Activated CD8-positive, alpha-beta memory T cell treated with anti-CD3 and anti-CD28 coated beads for 4 hours (primary cell): ENCODE measurements around the gene ARHGEF4.

Experiments used
- DNase-seq, 2 donors: peaks; one replicate each; pipeline ENCODE4 v3.0.0-alpha.2; 2020; ENCODE audit warnings: low read depth in 2 of 2

ARHGEF4 gene

DNA sequence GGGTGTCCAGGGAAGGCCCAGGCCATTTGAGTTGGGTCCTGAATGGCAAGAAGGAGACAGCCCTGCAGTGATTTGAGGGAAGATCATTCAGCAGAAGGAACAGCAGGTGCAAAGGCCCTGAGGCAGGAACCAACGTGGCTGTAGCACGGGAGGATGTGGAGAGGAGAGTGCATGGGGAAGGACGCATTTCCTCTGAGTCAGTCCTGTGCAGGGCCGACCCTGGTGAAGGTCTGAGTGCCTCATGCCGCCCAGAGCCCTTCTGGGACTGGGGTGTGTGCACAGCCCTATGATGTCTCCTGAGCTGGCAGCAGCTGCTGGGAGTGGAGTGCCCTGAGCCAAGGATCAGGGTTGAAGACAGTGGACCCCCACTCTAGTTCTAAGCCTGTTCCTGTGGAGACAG is 17.9 kb upstream of the ARHGEF4 start:
- DNase-seq = no peak

DNA sequence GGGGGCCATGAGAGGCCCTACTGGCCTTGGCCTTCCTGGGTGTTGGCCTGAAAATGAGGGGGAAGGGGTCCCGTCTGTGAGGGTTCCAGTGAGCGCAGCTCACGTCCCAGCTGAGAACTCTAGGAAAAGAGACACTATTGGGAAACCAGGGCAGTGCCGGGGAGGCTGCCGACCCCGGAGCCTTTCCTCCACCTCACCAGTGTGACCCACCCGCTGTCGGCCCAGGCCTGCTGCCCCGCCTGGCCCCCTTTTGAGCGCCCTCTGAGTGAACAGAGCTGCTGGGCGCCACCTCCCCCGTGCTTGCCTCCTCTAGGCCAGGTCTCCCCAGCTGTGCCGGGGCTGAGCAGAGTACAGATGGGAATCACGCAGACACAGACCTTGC is 17.5 kb upstream of the ARHGEF4 start:
- DNase-seq = no peak

DNA sequence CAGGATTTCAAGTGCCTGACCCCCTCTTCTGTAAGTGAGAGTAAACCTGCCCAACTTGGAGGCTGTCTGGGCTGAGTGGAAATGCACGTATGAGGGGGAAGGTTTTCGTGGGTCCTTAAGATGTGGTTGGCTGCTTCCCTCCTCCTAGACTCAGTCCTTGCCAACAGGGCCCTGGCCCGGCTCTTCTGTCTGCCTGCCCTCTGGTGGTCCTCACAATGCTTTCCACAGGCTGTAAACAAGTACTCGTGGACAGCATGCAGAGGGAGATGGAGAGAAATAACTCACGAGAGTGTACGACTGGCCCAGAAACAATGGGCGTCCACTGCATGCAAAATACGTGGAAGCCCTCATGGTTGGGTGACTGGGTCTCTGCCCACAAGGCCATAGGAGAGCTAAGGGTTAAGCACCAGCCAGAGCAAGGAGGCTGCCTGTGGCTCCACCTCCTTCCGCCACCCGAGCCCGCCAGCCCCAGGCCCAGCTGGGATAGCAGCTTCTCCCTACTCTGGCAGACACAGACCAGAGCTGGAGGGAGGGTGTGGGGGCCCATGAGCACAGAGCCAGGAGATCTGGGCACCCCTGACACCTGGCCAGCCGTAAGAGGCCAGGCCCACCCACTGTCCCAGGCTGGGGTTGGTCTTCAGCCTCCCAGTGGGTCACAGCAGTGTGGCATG is 17.0 kb upstream of the ARHGEF4 start:
- DNase-seq = no peak

DNA sequence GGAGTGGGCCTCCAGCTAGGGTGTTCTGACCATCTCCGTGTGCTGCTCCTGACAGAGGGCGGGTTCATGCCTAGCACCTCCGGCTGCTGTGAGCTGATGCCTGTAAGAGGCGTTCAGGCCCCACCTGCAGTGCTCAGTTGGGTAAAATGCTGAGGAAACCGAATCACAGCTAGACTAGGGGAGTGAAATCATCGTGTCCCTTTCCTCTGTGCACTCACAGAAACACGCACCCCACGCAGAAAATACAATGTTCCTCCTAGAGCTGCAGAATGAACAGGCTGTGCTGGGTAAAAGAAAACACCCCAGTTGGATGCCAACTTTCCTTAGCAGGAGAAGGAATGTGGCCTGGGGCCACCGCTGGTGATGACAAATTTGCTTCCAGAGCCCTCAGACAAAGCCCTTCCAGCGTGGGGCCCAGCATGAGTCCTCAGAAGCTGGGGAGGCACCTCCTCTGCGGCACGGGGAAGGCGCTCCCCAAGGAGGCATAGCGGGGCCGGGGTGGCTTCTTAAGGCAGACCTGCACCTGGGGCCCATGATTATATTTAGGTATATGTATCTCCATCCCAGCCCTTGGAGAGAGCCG is 16.3 kb upstream of the ARHGEF4 start:
- DNase-seq = no peak

DNA sequence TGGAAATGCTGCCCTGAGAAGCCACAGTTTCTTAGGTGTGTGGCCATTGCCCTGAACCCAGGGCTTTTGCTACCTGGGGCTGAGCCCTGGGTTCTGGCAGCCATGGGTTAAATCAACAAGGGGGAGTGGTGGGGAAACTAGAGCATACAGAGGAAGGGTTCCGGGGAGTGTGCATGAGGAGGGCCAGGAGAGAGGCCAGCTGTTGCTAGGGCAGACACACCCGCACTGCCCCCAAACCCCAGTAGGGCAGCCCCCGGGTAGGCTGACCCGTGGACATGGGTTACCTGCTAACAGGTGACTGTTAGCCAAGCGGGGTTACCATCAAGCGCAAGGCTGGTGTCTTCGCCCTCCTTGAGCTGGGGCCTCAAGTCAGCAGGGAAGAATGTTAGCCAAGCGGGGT is 14.8 kb upstream of the ARHGEF4 start:
- no peak for DNase-seq

DNA sequence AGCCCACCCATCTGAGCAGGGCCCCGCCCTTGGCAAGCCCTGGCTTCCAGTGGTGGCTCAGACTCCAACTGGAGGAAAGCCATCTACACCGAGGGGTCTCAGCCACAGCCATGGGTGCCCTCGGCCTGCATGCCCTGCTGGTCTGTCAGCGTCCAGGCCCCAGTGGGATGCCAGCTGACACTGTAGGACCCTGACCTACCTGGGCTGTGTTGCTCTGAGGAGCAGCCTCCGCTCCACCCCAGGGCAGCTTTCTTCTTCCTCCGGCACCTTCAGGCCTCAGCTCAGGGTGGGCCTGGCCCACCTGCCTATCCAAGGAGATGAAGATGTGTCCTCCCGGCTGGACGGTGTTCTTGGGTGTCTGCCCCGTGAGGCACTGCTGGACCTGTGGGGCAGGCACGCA is 13.9 kb upstream of the ARHGEF4 start:
- DNase-seq = no peak

DNA sequence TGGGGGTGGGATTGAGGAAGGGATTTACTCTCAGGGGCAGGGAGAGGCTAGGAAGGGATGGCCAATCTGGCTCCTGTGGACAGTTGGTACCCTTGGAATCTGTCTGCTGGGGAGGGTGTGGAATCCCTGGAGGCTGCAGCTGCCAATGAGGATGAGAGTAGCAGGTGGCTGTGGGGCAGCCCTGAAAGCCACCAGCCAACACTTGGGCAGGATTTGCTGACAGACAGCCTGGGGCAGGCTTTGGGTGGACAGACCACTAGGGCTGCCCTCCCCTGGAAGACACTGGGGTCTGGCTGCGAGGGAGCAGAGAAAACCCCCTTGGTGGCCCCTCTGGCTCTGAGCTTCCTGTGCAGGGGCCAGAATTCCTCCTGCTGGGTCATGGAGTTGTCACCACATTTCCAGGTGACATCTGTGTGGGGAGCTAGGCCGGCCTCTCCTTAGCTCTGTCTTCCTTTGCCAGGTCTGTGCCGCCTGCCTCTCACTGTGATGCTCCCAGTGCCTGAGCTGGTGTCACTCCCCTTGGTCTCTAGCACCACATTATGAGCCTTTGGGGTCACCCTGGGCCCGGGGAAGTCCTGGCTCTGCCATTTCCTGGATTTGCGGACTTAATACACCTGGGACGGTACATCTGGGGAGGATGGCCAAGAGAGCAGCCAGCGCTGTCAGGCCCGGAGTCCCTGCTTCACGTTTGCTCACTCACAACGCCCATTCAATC is 13.4 kb upstream of the ARHGEF4 start:
- no peak for DNase-seq

DNA sequence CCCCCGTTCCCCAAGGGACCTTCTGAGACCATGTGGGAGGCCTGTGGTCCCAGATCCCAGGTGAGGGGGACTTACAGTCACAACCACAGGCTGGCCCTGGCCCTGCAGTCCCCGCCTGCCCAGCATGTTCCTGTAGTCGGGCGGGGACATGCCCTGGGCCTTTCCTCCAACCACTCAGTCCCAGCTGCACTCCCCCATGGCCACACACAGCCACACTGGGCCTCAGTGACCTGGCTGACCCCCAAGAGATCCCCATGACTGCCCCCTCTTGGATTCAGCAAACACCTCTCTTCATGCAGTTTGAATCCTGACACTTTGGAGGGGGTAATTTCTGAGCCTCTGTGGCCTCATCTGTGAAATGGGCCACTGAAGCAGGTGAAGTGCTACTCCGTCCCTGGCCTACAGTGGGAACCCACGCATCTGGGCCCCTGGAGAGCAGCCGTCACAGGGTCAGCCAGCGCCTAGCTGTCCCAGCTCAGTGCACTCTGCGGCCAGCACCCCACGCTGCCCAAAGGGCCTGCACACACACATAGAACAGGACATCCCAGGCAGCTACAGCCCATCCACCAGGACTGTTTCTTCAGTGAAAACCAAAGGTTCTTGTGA is 12.7 kb upstream of the ARHGEF4 start:
- DNase-seq = no peak

DNA sequence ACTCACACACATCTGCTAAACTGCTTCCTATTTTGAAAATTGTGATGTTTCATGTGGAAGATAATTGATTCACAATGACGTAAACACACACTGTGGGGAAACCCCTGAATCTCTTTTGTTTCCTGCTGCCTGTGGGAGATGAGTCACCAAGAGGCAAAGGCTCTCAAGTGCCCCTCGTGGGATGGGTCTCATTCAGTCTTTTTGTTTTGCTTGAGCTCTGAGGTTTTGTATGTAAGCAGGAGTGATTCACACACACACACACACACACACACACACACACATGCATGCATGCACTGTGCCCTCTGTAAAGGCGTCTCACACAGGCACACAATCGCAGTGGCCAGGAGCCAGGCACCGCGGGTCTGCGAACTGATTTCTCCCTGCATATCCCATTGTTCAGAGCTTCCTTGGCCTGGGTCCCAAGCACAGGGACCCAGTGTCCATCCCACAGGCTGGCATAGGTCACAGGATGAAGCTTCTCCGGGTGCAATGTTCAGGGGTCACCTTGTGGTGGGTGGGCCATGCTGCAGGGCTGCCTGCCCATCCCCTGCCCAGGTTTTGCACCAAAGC is 12.1 kb upstream of the ARHGEF4 start:
- DNase-seq = peak; percentile 38 to 75

DNA sequence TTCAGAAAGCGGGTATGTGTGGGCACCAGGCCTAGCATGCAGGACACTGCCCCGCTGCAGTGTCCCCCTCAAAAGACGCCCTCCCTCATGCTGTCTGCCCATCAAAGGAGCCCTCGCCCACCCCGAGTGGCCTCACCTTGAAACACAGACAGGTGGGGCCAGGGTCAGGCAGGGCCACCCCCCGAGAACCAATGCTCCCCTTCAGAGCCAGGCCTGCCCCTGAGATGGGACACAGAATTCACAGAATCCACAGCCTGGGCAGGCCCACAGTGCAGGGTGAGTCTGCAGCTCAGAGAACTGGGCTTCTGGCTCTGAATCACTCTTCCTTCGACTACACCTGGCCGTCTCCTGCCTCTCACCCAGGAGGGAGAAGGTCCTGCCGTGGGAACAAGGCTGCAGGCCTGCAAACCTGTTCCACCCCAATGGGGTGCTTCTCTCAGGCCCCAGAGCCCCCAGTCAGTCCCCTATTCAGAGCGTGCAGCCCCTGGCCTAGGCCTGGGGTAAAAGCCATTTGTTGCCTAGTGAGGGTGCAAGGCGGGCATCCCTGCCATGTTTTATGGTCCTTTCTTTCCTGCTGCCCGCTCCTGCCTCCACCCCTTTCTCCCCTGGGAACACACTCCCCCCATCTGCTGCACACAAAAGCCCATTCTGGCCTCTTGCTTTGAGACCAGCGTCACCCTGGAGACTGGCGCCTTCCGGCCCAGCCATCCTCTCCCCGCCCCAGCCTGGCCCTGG is 11.3 kb upstream of the ARHGEF4 start:
- DNase-seq = no peak

DNA sequence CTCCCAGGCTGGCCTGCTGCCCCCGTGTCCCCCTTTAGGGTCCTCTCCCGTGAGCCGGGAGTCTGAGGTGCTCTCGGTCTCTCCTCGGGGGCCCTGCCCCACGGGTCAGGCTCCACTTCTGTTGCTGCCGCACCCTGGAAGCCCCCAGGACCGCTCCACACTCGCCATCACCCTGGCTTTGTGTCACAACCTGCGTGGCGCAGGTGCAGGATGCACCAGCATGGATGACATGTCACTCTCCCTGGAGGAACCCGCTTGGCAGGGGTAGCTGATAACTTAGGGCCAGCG is 10.8 kb upstream of the ARHGEF4 start:
- no peak for DNase-seq

DNA sequence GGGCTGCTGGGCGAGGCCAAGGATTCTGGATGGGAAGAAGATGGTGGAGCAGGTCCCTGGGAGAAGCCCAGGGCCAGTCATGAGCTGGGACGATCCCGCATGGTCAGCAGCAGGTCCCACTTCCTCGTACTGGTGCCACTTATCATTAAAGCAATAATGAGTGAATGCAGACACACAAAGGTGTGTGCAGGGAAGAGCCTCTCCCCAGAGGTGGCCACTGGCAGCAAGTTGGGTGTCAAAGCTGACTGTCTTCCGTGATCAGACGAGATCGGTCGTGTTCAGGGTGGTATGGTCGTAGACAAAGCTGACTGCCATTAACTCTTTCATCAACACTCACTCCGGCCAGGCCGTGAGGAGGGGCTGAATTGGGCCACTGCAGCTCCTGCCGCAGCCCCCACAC is 10.3 kb upstream of the ARHGEF4 start:
- no peak for DNase-seq

DNA sequence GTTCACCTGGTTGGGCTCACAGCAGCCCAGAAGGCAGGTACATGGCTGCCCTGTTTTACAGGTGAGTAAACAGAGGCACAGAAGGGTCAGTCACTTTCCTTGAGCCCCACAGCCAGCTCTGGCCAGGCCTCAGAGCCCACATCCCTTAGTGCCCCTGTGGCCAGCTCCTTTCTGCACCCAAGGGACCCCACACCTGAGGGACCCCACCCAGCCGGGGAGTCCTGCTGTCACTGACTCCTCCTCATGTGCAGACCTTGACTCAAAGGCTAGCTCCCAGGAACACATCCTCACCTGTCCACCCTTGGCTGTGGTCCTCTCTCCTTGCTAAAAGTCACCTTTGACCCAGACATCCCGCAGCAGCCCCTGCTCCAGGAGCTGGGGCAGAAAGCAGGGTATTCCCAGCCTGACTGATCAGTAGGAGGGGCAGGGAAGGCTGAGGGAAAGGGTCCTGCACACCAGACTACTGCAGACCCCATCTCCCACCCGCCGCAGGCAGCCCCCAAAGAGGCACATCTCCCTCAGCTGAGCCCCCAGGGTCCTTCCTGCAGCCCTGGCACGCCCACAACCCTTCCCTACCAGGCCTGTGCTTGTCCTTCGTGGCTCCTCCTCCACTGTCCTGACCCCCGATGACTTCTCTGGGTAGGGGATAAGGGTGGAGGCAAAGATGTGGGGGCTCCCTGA is 9.8 kb upstream of the ARHGEF4 start:
- no peak for DNase-seq

DNA sequence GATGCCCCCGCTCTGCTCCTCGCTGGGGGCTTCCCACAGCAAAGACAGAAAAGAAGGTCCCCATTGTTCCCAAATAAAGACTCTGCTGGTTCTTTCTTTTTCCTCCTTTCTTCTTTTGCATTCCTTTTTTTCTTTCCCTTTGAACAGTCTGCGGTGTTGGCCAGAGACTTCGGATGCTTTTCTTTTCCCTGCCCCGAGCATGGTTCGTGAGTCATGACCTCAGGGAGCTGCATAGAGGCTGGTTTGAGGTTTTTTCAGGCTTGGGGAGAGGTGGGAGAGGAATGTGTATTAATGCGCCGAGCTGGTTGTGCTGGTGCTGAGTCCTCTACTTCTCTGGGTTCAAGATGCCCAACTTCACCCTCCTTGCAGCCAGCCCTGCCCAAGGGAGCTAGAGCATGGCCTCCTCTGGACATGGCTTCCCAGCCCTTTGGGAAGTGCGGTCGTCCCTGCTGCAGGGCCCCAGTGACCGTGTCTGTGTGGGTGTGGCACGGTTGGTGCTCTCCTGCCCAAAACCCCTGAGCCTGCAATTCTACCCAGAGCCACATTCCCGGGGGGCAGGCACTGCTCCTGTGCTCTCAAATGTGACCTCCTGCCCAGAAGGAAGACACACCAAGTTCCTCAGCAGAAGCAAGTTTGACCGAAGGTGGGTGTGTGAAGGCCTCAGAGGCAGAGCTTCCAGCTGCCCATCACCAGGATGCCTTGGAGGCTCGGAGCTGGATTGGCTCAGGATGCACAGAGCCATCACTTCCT is 9.0 kb upstream of the ARHGEF4 start:
- DNase-seq = no peak

DNA sequence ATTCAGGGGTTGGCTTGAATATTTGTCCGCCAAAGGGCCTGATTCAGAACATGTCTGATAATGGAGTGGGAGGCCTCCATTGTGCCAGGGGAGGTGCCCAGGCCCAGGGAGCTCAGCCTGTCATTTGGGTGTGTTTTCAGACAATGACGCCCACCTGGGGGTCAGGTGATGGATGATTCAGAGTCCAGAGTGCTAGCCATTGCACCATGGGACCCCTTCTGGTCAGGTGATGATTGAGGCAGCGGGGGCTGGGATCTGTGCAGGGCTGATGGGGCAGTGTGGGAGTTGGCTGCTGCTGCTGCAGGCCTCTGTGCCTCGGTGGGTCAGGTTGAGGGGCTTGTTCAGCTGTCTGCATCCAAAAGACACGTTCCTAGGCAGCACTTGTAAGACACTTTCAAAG is 8.3 kb upstream of the ARHGEF4 start:
- no peak for DNase-seq

DNA sequence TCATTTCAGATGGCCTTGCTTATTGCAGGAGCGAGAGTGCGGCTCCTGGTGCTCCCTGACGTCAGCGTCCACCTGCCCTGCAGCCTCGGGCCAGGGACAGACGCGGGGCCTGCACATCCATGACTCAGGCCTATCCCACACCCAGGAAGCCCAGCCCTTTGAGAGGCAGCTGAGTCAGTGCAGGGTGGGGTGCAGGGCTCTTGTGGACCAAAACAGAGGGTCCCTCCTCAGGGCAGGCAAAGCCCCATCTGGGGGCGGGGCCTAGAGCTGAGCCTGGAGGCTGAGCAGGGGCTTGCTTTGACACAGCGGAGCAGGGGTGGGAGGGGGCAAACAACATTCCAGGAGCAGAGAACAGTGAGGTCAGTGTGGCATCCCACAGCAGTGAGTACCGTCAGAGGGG is 7.7 kb upstream of the ARHGEF4 start:
- DNase-seq = no peak

DNA sequence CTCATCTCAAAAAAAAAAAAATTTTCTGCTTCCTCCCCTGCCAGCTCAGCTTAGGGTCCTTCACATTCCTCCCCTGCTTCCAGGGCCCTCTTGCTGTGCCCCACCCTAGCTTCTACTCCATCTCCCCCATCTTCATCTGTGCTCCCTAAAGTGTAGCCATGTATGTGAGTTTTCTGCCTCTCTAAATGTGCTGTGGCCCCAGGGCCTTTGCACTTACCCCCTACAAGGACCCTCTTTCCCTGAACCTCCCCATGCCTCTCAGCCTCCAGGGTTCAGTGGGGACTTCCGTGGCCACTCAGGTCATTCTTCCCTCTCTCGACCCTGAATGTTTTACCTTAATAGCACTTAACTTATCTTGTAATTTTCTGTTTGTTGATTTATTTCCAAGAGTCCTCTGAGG is 6.2 kb upstream of the ARHGEF4 start:
- DNase-seq = no peak

DNA sequence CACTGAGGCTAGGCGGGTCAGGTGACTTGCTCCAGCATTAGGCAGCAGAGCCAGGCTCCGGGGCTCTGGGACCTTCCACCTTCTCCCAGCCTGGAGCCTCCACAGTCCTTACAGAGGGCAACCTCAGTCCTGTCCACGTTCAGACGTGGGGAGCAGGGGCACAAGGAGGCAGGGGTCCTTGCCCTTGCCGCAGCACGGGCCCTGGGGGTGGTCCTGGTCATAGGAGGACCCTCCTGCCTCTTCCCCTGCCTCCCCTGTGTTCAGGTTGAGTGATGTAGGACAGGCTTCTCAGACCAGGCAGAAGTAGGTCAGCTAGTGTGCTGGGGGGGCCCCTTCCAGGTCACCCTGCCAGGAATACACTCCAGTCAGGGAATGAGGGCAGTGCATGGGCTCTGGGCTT is 5.4 kb upstream of the ARHGEF4 start:
- DNase-seq = no peak

DNA sequence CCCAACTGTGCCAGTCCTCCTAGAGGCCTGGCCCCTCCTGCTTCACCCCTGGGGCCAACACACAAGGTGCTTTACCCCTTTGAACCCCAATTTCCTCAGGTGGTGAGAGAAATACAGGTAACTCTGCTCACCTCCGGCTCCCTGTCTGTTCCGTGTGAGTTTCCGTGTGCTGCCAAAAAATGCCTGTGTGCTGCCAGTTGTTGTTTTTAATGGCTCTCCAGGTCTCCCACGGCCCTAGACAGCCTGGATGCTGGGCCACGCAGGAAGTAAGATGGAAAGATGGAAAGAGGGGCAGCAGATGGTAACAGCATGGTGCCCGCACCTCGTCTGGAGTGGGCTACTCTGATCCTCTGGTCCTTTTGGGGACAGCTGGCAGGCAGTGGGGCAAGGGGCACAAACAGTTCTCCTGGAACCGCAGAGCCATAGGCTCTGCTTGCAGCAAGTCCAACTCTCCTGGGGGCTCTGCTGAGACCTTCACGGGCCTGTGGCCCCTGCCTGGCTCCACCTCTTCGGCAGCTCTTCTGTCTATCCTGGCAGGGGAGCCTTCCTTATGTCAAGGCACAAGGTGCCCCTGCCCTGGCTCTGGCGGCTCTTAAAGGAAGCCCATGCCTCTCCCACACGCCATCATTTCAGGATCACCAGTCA is 4.3 kb upstream of the ARHGEF4 start:
- DNase-seq = no peak
